ENCODE measurements around the gene LYZL6.
"Not testable (repeated sequence)": the region's sequence is repeated elsewhere in the genome, so short reads cannot be mapped to it uniquely, and the experiment has no call there.

The LYZL6 gene

DNA sequence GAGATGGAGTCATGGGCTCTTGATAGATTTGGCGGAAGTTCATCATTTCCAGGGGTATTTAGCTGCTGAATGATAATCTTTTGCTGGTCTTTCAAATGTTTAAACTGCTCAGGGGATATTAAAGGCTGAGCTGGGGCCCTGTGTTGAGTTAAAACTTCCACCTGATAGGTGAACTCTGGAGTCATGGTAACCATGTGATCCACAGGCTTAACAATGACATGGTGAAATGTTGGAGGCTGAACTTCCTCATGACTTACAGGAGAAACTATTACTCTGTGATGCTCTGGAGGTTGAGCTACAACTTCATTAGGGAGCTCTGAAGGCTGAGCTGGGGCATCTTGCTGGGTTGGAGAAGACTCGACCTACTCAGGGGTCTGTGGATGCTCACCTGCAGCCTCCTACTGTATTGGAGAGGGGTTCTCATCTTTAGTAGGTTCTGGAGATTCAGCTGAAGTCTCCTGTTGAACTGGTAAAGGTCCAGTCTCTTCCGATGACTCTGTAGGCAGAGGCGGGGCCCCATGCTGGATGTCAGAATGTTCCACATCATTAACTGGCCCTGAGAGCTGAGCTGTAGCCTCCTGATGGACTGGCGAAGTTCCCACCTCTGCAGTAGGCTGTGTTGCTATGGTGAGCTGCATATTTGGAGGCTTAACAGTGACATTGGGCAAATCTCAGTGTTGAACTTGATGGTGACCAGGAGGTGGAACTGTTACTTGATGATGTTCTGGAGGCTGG is 37.2 kb downstream of the LYZL6 start:
- DNase-seq = no peak

DNA sequence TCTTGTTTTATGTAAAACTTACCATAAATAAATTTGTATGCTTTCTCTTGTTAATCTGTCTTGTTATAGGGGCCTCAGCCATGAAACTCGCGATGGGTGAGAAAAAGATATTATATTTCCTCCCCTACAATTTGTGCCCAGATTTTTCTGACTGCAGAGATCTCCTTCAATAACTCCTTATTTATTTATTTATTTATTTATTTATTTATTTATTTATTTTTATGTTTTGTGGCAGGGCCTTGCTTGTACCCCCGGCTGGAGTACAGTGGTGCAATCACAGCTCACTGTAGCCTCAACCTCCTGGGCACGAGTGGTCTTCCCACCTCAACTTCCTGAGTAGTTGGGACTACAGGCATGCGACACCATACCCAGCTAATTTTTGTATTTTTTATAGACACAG is 40.1 kb downstream of the LYZL6 start:
- DNase-seq = no peak

DNA sequence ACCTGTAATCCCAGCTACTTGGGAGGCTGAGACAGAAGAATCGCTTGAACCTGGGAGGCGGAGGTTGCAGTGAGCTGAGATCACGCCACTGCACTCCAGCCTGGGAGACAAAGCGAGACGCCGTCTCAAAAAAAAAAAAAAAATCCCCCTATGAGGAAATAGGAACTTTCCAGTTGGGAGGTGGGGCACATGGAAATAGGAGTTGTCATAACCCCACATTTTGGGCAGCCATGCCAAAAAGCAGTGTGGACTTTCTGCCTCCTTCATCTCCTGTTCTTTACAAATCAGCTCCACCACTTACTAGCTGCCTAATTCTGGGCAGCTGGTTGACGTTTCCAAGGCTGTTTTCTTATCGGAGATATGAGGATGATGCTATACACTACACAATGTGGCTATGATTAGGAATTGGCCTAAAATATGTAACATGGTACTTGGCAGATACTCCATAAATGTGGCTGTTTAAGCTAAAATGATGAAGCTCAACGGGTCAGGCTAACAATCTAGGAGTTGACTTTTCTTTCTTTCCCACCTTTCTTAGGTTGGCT is 41.8 kb downstream of the LYZL6 start:
- DNase-seq = no peak

GRCh38 chr17:35900708-35901480 is 42.6 kb downstream of the LYZL6 start:
- peak; percentile 49 for DNase-seq

DNA sequence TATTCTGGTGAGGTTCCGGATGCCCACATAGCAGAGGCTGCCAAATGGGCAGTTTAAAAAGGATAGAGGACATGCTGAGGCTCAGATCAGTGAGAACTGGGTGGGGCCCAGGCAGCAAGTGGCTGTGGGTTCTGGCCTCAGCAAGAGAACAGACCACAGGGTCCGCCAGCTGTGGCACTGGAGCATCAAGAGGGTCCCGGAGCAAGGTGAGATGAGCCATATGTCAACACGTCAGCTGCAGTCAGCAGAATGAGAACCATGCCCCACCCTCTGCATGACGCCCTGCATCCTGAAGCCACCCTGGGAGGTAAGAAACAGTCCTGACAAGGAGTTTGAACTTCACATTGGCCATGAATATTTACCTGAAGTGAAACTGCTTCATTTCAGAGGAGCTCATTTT is 43.2 kb downstream of the LYZL6 start:
- DNase-seq = no peak

DNA sequence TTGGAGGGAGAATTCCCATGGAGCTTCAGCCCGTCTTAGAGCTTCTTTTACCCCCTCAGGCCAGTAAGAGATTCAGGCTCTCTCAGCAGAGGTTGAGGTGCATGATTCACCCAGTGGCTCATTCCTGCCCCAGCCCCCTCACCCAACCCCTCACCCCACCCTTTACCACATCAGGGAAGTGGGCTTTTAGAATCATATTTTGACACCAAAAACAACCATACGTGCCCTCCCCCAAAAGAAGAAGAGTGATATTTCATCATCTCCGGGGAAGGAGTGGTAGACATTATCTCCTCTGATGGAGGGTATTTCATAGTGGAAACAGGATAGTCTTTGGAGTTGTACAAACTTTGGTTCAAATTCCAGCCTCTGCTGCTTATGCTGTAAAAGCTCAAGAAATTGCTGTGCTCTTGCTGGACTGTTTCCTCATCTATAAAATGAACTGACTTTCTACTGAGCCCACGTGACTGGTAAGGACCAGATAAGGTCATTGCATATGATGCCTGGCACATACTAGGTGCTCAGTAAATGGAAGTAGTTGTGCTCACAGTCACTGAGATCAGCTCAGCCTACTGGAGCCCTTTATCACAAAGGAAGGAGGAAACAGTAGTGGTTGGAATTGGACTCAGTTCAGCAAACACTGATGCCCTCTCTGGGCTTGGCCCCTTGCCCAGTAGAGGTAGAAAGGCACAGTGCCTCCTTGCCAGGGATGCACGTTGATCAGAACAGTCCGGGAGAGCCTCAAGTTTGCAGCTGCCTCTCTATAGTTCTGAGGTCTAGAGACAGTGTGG is 45.0 kb downstream of the LYZL6 start:
- no peak for DNase-seq

DNA sequence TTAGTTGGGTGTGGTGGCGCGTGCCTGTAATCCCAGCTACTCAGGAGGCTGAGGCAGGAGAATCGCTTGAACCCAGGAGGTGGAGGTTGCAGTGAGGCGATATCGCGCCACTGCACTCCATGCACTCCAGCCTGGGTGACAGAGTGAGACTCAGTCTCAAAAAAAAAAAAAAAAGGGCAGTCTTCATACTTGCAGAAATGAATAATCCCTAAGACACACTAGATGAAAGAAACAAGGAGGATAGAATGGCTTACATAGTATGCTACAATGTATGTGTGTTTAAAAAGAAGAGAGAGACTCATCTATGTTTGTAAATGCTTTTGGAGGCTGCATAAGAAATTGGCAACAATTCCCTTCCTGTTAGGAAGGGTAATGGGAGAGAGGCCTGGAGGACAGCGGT is 45.7 kb downstream of the LYZL6 start:
- DNase-seq = not testable (repeated sequence)

GRCh38 chr17:35895636-35896587 is 47.6 kb downstream of the LYZL6 start:
- peak; percentile 61 for DNase-seq

DNA sequence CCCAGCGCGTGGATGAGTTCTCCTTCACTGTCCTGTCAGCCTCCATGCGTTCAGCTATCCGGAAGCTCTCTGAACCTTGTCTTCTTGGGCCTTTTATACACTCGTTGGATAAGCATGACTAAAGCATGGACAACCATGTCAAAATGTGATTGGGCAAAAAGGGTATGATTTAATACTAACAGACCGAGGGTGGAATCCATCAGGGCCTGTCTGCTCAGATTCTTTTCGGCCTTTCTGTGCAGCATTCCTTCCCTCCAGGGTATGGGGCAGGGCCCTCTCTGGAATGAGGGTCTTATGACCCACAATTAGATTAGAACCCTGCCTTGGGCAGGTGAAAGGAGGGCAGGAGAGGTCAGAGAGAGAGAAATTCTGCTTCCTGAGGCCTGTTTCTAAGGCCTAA is 49.3 kb downstream of the LYZL6 start:
- DNase-seq = no peak

DNA sequence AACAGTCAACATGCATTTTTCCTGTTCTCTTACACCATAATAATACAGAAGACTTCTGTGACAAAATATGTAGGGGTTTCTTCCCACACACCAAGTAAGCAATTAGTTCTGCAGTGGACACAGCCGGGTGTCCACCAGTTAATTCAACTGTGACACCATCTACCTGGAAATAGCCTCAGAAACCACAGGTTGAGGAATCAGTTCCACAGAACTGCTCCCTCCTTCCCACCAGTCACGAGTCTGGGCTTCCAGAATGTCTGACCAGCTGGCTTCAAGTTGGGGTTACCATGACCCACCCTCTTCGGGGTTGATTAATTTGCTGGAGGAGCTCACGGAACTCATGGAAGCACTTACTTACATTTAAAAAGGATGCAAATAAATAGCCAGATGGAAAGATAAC is 49.8 kb downstream of the LYZL6 start:
- no peak for DNase-seq

DNA sequence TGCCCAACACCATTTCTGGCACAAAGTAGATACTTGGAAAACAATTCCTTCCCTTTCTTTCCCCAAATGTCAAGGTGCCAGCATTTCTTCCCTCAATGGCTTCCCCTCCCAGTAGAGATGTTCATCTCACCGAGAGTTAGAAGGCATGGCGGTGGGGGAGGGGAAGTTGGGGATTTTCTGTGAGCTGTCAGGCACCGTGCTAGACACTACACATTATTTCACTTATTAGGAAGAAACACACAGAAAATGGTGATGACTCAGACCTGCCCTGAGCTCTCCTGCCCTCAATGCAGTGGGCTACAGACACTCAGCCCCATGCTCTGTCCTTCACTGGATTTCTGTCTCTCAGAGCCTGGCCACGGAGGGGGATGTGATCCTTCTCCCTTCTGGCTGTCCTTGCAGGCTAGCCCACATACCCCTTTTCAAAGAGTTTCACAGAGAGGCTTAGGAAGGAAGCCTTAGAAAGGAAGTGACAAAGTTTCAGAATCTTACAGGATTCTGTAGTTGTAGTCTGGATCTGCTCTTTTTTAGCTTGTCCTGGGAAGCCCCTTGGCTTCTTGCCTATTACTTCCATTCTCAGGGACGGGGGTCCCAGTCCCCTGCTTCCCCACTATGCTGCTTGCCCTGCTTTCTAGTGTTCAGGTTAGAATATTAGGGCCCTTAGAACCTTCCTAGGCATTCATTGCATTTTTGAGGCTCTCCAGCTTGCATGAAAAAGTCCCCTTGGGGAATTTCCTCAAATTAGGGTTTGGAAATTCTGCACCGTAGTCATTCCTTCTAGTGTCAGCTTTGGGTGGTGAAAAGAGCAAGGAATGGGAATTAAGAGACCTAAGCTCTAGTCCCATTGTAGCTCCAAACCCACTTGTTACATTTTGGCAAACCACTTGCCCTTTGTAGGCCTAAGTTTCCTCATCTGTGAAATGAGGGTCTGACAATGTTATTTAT is 51.1 kb downstream of the LYZL6 start:
- DNase-seq = peak; percentile 63

DNA sequence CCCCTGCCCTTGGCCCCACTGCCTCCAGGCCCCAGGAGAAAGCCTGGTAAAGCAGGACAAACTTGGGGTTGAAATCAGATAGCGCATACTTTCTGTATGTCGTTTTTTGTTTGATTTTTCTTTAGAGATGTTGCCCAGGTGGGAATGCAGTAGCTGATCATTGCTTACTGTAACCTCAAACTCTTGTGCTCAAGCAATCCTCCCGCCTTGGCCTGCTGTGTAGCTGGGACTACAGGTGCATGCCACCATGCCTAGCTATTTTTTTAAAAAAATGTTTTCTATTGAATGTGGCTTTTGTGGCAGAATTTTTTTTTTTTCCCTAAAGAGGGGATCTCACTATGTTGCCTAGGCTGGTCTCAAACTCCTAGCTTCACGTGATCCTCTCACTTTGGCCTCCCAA is 52.2 kb downstream of the LYZL6 start:
- no peak for DNase-seq

DNA sequence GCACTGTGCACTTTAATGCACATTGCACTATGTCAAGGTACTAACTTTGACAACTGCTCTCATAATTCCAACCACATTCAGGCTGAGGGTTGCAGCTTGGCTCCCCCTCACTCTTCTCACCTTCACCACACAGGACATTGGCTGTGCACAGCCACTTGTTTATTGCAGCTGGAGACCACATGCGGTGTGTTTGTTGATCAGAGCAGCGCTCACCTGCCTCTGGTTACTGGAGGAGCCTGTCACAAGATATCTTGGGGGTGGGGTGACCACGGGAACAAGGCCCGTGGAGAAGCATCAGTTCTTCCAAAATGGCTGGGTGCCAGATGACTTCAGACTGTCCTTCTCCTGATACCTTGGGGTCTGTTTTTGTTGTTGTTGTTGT is 52.7 kb downstream of the LYZL6 start:
- peak; percentile 75 for DNase-seq

GRCh38 chr17:35889818-35890773 is 53.4 kb downstream of the LYZL6 start:
- no peak for DNase-seq

- DNase-seq = peak; percentile 50
Measured at GRCh38 chr17:35889241-35889640, 54.3 kb downstream of the LYZL6 start.

All from CD4-positive, alpha-beta T cell treated with Interleukin-12 subunit alpha and Interleukin-12 subunit beta, for 1 hour (primary cell).